Measurements from ENCODE around the gene ANKS1B.
A peak's percentile ranks its signal among the peaks of the same experiment; 100 is the strongest.

The ANKS1B gene

GRCh38 chr12:98697209-98697608, 1287.5 kb downstream of the ANKS1B start:
- FAIRE-seq, result no peak

GRCh38 chr12:98696036-98696646, 1288.6 kb downstream of the ANKS1B start:
- FAIRE-seq, result no peak

GRCh38 chr12:98691351-98691750, 1293.4 kb downstream of the ANKS1B start:
- FAIRE-seq, result peak; percentile 74

- FAIRE-seq, result no peak
These were observed 1298.1 kb downstream of the ANKS1B start for GRCh38 chr12:98686603-98687002.

Data from islet of Langerhans (tissue), 1 donor.